Esophagus squamous epithelium (tissue), 4 donors: Measurements from ENCODE around the gene CRHBP.

Experiments
- CTCF ChIP-seq, 6 experiments: fragments of 450-650 bp in 4 of 6; fragments of 200-600 bp in 2 of 6; sonication (generic) in 2 of 6; IDR thresholded peaks; one replicate each; pipeline ENCODE4 v1.5.1; 2016 to 2019; ENCODE audit warnings: antibody characterized with exemption in 6 of 6, mild to moderate bottlenecking in 4 of 6, moderate library complexity in 4 of 6
- POLR2A ChIP-seq, 4 donors: fragments of 450-650 bp; IDR thresholded peaks; one replicate each; pipeline ENCODE4 v1.6.1; 2017; ENCODE audit warnings: antibody characterized with exemption in 4 of 4, mild to moderate bottlenecking in 4 of 4, moderate library complexity in 3 of 4

- peak in 2 of 6 experiments; percentile 12 to 36 for TF ChIP-seq CTCF (IDR thresholded peaks at IDR 0.05)
- no peak for TF ChIP-seq POLR2A (IDR thresholded peaks at IDR 0.05)
Measured at GRCh38 chr5:77015938-77016569, 63.2 kb downstream of the CRHBP start.
